ENCODE results near the gene OGDH. TPM values are rescaled to one million over a fixed set of nuclear protein-coding genes. Genes with fewer than 3 reads are reported as not detected.

OGDH gene
- polyA plus RNA-seq, 4 donors: 86.3 to 99.6 (median 94.2) TPM

DNA sequence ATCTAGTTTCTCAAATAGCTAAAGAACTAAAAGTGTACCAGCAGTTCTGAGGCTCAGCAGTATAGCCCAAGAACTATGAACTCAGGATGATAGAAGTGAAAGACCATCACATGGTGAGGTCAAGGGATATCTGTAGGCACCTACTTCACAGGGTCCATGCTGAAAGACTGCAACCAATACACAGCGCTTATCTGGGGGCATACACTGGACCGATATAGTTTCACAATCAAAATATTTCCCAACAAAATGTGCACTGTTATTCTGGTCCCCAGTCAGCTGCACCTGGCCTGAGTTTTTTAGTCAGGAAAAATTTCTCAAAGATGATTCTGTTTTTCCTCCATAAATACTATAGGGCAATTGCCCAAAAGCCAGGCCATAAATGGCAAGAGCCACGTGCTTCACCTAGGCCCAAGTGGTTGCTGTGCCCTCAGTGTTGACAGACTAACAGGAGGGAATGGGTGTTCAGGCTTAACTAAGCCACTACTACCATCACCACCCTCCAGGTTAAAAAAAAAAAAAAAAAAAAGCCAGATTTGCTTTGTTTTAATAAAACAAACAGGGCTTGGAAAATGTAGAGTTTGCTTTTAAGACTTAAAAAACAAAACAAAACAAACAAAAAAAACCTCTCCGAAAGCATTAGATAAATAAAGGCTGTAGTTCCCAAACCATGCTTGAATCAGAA, 58.5 kb downstream of the OGDH start:
- no peak for DNase-seq (ENCODE audit: low read depth in 4 of 4, low spot score in 3 of 4)

DNA sequence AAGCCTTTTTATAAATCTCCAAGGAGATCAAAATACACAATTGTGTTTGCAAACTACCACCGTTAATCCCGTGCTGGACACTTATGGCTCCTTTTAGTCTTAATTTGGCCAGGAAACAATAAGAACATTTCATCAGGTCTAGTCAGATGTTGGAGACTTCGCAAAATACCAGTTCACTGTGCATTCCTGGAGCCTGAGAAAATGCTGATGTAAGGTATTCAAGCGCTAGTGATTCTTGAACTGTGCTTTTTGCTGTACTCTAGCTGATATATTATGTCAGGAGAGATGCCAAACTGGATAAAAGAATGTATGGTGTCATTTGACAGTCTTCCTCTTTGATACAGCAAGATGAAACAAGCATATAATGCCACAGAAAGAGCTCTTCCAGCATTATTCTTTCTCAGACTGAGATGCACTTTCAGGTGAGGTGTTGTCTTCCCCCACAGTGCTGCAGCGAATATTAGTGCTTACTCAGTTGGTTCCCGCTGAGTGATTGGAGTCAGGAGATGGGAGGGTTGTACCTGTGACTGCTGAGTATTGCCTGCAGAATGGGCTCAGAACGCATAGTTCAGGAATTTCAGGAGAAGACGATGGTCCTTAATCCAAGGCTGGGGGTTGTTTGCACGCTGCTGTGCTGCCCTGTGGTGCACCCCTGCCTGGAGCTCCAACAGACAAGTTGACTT, 59.2 kb downstream of the OGDH start:
- DNase-seq (ENCODE audit: low read depth in 4 of 4, low spot score in 3 of 4): no peak

- DNase-seq (ENCODE audit: low read depth in 4 of 4, low spot score in 3 of 4): no peak
Observed at GRCh38 chr7:44666566-44666965, 60.1 kb downstream of the OGDH start.

GRCh38 chr7:44667190-44667589, 60.8 kb downstream of the OGDH start:
- DNase-seq (ENCODE audit: low read depth in 4 of 4, low spot score in 3 of 4): no peak

DNA sequence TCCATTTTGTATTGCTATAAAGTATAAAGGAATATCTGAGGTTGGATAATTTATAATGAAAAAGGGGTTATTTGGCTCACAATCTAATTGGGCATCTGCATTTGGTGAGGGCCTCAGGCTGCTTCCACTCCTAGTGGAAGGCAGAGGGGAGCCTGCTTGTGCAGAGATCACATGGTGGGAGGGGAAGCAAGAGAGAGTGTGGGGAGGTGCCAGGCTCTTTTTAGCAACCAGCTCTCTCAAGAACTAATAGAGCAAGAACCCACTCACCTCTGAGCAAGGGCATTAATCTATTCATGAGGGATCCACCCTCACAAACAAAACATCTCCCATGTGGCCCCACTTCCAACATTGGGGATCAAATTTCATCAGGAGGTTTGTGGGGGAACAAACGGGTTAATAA, 64.6 kb downstream of the OGDH start:
- no peak for DNase-seq (ENCODE audit: low read depth in 4 of 4, low spot score in 3 of 4)

DNA sequence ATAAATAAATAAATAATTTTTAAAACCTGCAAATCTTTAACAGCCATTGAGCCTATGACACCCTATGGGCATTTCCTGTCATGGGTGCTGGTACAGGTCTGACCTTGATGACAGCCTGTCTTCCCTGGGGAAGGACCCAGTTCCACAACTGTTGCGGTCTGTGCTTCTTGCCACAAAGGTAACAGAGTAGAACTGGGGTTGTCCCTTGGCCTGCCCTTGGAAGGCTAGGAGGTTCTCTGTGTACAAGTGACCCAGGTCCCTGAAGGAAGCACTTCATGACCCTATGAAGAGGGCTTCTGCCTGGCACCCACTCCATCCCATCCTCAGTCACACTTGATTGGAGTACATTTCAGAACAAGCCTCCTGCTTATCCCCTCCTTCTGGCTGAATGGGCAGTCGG, 66.9 kb downstream of the OGDH start:
- no peak for DNase-seq (ENCODE audit: low read depth in 4 of 4, low spot score in 3 of 4)

GRCh38 chr7:44673771-44674170, 67.3 kb downstream of the OGDH start:
- no peak for DNase-seq (ENCODE audit: low read depth in 4 of 4, low spot score in 3 of 4)

GRCh38 chr7:44674381-44674780, 68.0 kb downstream of the OGDH start:
- no peak for DNase-seq (ENCODE audit: low read depth in 4 of 4, low spot score in 3 of 4)

DNA sequence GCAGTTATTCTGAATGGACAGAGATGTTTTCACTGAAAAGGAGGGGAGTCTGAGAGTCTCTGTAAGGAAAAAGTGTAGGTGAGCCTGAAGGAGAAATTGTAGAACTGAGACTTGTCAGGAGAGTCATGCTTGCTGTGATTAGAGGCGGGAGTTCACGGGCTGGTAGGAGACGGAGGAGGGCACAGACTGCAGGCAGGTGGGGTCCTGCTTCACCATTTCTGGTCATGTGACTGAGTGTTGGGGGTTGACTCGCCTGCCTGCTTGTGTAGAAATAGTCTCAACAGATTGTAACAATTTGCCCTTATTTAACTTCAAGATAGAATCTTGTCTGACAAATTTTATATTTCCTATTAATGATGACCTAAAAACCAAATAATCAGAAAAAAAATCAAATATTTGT, 70.3 kb downstream of the OGDH start:
- no peak for DNase-seq (ENCODE audit: low read depth in 4 of 4, low spot score in 3 of 4)

GRCh38 chr7:44678101-44678470, 71.7 kb downstream of the OGDH start:
- DNase-seq (ENCODE audit: low read depth in 4 of 4, low spot score in 3 of 4): no peak

- DNase-seq (ENCODE audit: low read depth in 4 of 4, low spot score in 3 of 4): no peak
Observed at GRCh38 chr7:44678471-44679179, 72.2 kb downstream of the OGDH start.

DNA sequence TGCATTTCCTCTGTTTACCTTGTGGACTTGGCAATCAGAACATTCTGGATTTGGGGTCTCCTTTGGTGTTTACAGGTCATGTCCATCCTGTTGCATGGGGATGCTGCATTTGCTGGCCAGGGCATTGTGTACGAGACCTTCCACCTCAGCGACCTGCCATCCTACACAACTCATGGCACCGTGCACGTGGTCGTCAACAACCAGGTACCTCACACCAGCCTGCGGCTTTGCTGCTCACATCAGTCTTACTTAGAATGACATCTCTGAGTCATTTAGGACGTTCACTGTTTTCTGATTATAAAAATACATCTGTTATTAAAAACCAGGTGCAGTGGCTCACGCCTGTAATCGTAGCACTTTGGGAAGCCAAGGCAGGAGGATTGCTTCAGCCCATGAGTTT, 75.2 kb downstream of the OGDH start:
- no peak for DNase-seq (ENCODE audit: low read depth in 4 of 4, low spot score in 3 of 4)

GRCh38 chr7:44685723-44686122, 79.3 kb downstream of the OGDH start:
- DNase-seq (ENCODE audit: low read depth in 4 of 4, low spot score in 3 of 4): no peak

- no peak for DNase-seq (ENCODE audit: low read depth in 4 of 4, low spot score in 3 of 4)
Observed at GRCh38 chr7:44689427-44689826, 83.0 kb downstream of the OGDH start.

GRCh38 chr7:44693641-44694313, 87.3 kb downstream of the OGDH start:
- DNase-seq (ENCODE audit: low read depth in 4 of 4, low spot score in 3 of 4): no peak

- no peak for DNase-seq (ENCODE audit: low read depth in 4 of 4, low spot score in 3 of 4)
Observed at GRCh38 chr7:44694326-44694725, 87.9 kb downstream of the OGDH start.

GRCh38 chr7:44694766-44695165, 88.3 kb downstream of the OGDH start:
- DNase-seq (ENCODE audit: low read depth in 4 of 4, low spot score in 3 of 4): no peak

DNA sequence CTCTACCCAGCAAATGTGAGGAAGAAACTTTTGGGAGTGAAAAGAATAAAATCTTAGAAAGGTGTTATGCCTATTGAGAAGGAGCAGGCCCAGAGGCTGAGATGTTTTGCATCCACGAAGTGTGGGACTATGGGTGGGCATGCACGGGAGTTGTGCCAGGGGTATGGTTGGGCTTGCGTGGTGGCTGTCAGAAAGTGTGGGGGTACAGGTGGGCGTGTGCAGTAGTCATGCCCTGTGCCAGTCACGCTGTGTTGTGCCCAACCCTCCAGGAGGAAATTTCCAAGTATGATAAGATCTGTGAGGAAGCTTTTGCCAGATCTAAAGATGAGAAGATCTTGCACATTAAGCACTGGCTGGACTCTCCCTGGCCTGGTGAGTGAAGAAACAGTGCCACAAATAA, 89.3 kb downstream of the OGDH start:
- DNase-seq (ENCODE audit: low read depth in 4 of 4, low spot score in 3 of 4): no peak

- DNase-seq (ENCODE audit: low read depth in 4 of 4, low spot score in 3 of 4): no peak
Observed at GRCh38 chr7:44696728-44697127, 90.3 kb downstream of the OGDH start.

- DNase-seq (ENCODE audit: low read depth in 4 of 4, low spot score in 3 of 4): no peak
Observed at GRCh38 chr7:44697136-44698045, 91.0 kb downstream of the OGDH start.

All from right renal pelvis (tissue), 4 donors.